Measurements from ENCODE around the gene SMIM45.

SMIM45 gene

DNA sequence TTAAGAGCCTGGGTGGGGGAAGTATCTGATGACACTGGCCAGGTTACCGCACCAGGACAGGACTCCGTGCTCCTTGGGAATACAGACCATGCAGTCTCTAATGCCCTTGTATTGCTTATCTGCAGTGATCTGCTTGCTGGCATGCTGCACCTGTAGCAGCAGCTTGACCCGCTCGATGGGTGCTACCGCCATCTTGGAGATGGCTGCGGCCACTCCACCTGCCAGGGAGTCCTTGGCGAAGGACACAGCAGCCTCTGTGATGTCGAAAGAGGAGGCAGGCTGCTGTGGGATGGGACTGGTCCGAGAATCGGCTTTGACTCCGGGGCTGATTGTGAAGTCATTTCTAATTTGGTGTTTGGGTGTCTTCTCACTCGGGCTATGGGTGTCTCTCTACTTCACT is 49.8 kb downstream of the SMIM45 start:
- Histone ChIP-seq H3K4me3 (ENCODE audit: low read depth in 1 of 2, low read length in 1 of 2) (no peak overlapping the region), H3K27me3 (peaks cover 39% of the 10 kb centered on the region), H3K4me1 (ENCODE audit: control insufficient read depth in 1 of 2, insufficient read depth in 1 of 2, low read depth in 1 of 2, low read length in 1 of 2) (peaks cover 5 to 10% of the 10 kb centered on the region in 2 experiments), H3K36me3 (no peaks in the 10 kb centered on the region), H3K27ac (no peak overlapping the region), H3K9me3 (no peaks in the 10 kb centered on the region)
- TF ChIP-seq, protein P1, sequence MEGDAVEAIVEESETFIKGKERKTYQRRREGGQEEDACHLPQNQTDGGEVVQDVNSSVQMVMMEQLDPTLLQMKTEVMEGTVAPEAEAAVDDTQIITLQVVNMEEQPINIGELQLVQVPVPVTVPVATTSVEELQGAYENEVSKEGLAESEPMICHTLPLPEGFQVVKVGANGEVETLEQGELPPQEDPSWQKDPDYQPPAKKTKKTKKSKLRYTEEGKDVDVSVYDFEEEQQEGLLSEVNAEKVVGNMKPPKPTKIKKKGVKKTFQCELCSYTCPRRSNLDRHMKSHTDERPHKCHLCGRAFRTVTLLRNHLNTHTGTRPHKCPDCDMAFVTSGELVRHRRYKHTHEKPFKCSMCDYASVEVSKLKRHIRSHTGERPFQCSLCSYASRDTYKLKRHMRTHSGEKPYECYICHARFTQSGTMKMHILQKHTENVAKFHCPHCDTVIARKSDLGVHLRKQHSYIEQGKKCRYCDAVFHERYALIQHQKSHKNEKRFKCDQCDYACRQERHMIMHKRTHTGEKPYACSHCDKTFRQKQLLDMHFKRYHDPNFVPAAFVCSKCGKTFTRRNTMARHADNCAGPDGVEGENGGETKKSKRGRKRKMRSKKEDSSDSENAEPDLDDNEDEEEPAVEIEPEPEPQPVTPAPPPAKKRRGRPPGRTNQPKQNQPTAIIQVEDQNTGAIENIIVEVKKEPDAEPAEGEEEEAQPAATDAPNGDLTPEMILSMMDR (IDR thresholded peaks at IDR 0.05): no peak

DNA sequence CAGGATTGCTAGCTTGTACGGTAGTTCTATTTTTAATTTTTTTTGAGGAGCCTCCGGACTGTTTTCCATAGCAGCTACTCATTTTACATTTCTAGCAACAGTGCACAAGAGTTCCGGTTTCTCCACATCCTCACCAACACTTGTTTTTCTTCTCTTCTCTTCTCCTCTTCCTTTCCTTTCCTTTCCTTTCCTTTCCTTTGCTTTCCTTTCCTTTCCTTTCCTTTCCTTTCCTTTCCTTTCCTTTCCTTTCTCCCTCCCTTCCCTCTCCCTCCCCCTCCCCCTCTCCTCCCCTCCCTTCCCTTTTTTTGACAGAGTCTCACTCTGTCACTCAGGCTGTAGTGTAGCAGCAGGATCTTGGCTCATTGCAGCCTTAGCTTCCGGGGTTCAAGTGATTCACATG is 56.0 kb downstream of the SMIM45 start:
- H3K9me3 ChIP-seq: no peaks in the 10 kb centered on the region
- H3K27ac ChIP-seq: no peak overlapping the region
- no peaks in the 10 kb centered on the region for H3K36me3 ChIP-seq
- peaks cover 37% of the 10 kb centered on the region for H3K27me3 ChIP-seq
- H3K4me3 ChIP-seq (ENCODE audit: low read depth in 1 of 2, low read length in 1 of 2): no peak overlapping the region
- H3K4me1 ChIP-seq (ENCODE audit: control insufficient read depth in 1 of 2, insufficient read depth in 1 of 2, low read depth in 1 of 2, low read length in 1 of 2): no peaks in the 10 kb centered on the region
- TF ChIP-seq, protein P1 (IDR thresholded peaks at IDR 0.05): no peak

Measured in neutrophil (primary cell).